GM21825 (cell line): Measurements from ENCODE around the gene BMP3.

ENCODE experiments used
- ATAC-seq: cut with Tn5 transposase; IDR thresholded peaks from one replicate; pipeline ENCODE4 v1.9.1; 2021; ENCODE audit warnings: mild to moderate bottlenecking, moderate library complexity; ENCODE audit not compliant: unreplicated experiment

Gene BMP3

GRCh38 chr4:81102107-81102506 lies 71.6 kb downstream of the BMP3 start:
- no peak for ATAC-seq

- ATAC-seq: no peak
Measured at GRCh38 chr4:81106150-81106549, 75.6 kb downstream of the BMP3 start.
